Adrenal gland (tissue), 12 donors: ENCODE results near the gene SLC7A6. TPM values are rescaled to one million over a fixed set of nuclear protein-coding genes. Genes with fewer than 3 reads are reported as not detected.

Source experiments
- DNase-seq, 7 donors: peaks; one replicate each; pipeline ENCODE4 v3.0.0-alpha.2; 2019 to 2020
- H3K27ac ChIP-seq, 5 donors: fragments of 200-600 bp; sonication (generic) in 4 of 5; 1 replicate in 3 of 5; 2 replicates in 2 of 5; pipeline versions ENCODE4 v1.5.1 to v1.8.0; 2016 to 2020; ENCODE audit warnings: mild to moderate bottlenecking in 1 of 5
- H3K27me3 ChIP-seq: fragments of 200-600 bp; 2 replicates; pipeline ENCODE4 v1.8.0; 2021
- H3K36me3 ChIP-seq, 2 donors: fragments of 200-600 bp; replicated peaks in 1 of 2; 1 replicate in 1 of 2; 2 replicates in 1 of 2; pipeline versions ENCODE4 v1.5.1 to v1.8.0; 2018 to 2022
- H3K4me1 ChIP-seq, 2 donors: fragments of 200-600 bp; replicated peaks in 1 of 2; 1 replicate in 1 of 2; 2 replicates in 1 of 2; pipeline versions ENCODE4 v1.5.1 to v1.8.0; 2018 to 2021
- H3K4me3 ChIP-seq, 4 donors: fragments of 200-600 bp; sonication (generic) in 3 of 4; one replicate each; pipeline ENCODE4 v1.5.1; 2016 to 2018
- H3K9me3 ChIP-seq, 3 donors: fragments of 200-600 bp; sonication (generic) in 1 of 3; replicated peaks in 1 of 3; 1 replicate in 2 of 3; 2 replicates in 1 of 3; pipeline versions ENCODE4 v1.5.1 to v1.8.0; 2016 to 2021
- POLR2A ChIP-seq, 2 donors: fragments of 450-650 bp; IDR thresholded peaks; one replicate each; pipeline ENCODE4 v1.6.1; 2017; ENCODE audit warnings: antibody characterized with exemption in 2 of 2, mild to moderate bottlenecking in 2 of 2, moderate library complexity in 1 of 2
- WGBS, 4 donors: extraction: QIAGEN DNeasy Blood & Tissue Kit in 2 of 4; methylation state at CpG; one replicate each; pipeline versions ENCODE4 v1.1.5 to v1.1.7; 2013 to 2017; 5-methylcytosine and 5-hydroxymethylcytosine counted together
- intact Hi-C, 2 donors: fragments of 100-400 bp; cut with DNase I; formaldehyde crosslinking; loops; one replicate each; pipeline versions ENCODE4 v1.14.1 to v1.15.0; 2022 to 2023
- polyA plus RNA-seq, 3 donors: library from polyadenylated mRNA; stranded (reverse); fragments of 200-250 nt in 2 of 3; fragments of 350-450 nt in 1 of 3; fragmentation: Illumina TruSeq in 1 of 3; extraction: RNeasy Lipid Tissue Mini Kit (QIAGEN cat#74804) in 1 of 3; gene quantifications; one replicate each; pipeline ENCODE4 v1.2.3, GENCODE V29; 2013 to 2014
- total RNA-seq, 9 donors: library from RNA; depleted of rRNA in 4 of 9; stranded (reverse); fragments of >200 nt in 4 of 9; fragments of 120-200 nt in 1 of 9; fragmentation: NEBNext Ultra II Directional in 1 of 9; extraction: Animal tissue kit (Norgen Biotek cat#: 25700) in 1 of 9; gene quantifications; one replicate each; pipeline versions ENCODE4 v1.1.0 to v1.2.4, GENCODE V29; 2013 to 2023
- TF ChIP-seq, protein P1 (sequence below), 6 experiments: fragments of 450-650 bp in 4 of 6; fragments of 200-600 bp in 2 of 6; sonication (generic) in 1 of 6; IDR thresholded peaks; 1 replicate in 5 of 6; 2 replicates in 1 of 6; pipeline versions ENCODE4 v1.5.1 to v1.8.0; 2016 to 2021; ENCODE audit warnings: antibody characterized with exemption in 6 of 6, mild to moderate bottlenecking in 2 of 6, moderate library complexity in 1 of 6
- donor health status: healthy with polysubstance abuse.
- donor health status: Bipolar disorder and iron deficiency.
- donor health status: DM: yes; HTN: yes; CAD: no.
- donor health status: DM: no; HTN: no; CAD: no.
- donor health status: DM: no; HTN: no; CAD: no.
- donor health status: DM: yes; HTN: yes; CAD: no.

The SLC7A6 gene
- total and polyA plus RNA-seq, 12 donors, result 2.0 to 54.7 (median 22.0) TPM

DNA sequence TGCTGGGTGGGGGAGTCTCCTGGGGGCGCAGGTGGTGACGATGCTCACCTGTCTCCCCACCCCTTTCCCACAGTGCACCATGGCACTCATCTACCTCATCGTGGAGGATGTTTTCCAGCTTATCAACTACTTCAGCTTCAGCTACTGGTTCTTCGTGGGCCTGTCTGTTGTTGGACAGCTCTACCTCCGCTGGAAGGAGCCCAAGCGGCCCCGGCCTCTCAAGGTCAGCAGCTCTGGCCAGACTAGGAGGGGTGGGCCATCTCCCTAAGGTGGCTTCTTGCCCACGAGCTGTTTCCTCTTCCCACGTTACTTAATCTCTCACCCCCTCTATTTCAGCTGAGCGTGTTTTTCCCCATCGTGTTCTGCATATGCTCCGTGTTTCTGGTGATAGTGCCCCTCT, 32.0 kb downstream of the SLC7A6 start:
- Histone ChIP-seq H3K4me1 (peaks cover 26 to 39% of the 10 kb centered on the region in 2 donors), H3K27ac (peak overlapping the region in 3 of 5 donors; percentile 21 to 85 (median 77)), H3K27me3 (no peaks in the 10 kb centered on the region), H3K4me3 (no peak overlapping the region), H3K36me3 (peaks cover 0 to 79% of the 10 kb centered on the region in 2 donors), H3K9me3 (no peaks in the 10 kb centered on the region)
- TF ChIP-seq POLR2A (IDR thresholded peaks at IDR 0.05), result no peak
- TF ChIP-seq, protein P1, sequence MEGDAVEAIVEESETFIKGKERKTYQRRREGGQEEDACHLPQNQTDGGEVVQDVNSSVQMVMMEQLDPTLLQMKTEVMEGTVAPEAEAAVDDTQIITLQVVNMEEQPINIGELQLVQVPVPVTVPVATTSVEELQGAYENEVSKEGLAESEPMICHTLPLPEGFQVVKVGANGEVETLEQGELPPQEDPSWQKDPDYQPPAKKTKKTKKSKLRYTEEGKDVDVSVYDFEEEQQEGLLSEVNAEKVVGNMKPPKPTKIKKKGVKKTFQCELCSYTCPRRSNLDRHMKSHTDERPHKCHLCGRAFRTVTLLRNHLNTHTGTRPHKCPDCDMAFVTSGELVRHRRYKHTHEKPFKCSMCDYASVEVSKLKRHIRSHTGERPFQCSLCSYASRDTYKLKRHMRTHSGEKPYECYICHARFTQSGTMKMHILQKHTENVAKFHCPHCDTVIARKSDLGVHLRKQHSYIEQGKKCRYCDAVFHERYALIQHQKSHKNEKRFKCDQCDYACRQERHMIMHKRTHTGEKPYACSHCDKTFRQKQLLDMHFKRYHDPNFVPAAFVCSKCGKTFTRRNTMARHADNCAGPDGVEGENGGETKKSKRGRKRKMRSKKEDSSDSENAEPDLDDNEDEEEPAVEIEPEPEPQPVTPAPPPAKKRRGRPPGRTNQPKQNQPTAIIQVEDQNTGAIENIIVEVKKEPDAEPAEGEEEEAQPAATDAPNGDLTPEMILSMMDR (IDR thresholded peaks at IDR 0.05), result no peak
- WGBS, 4 donors, result 45 to 61% (median 51%) methylated on average over 11 to 12 of the region's 12 CpGs
- DNase-seq, result peak; percentile 33 to 82 (median 69)
- intact Hi-C loops, result no loop called here

DNA sequence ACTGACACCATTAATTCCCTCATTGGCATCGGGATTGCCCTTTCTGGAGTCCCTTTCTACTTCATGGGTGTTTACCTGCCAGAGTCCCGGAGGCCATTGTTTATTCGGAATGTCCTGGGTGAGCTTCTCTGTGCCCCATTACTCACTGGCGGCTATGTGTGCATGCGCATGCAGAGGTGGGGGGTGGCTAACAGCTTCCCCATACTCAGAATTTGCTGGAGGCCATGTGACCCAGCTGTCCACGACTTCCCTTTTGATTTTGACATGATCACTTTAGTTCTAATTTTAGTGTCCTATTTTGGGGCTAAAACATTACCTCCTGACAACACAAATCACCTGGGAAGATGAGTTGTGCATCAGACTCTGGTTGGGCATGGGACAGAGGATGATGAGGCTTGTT, 32.4 kb downstream of the SLC7A6 start:
- Histone ChIP-seq H3K4me3 (no peak overlapping the region), H3K27me3 (no peaks in the 10 kb centered on the region), H3K9me3 (no peaks in the 10 kb centered on the region), H3K4me1 (peaks cover 26 to 39% of the 10 kb centered on the region in 2 donors), H3K36me3 (peaks cover 0 to 82% of the 10 kb centered on the region in 2 donors), H3K27ac (peak overlapping the region in 3 of 5 donors; percentile 21 to 85 (median 77))
- DNase-seq, result peak in 2 of 7 donors; percentile 24 to 31
- no peak for TF ChIP-seq POLR2A (IDR thresholded peaks at IDR 0.05)
- TF ChIP-seq, protein P1 (IDR thresholded peaks at IDR 0.05), result no peak
- 72 to 82% (median 78%) methylated on average over 6 of the region's 6 CpGs for WGBS, 4 donors
- intact Hi-C loops, result no loop called here

DNA sequence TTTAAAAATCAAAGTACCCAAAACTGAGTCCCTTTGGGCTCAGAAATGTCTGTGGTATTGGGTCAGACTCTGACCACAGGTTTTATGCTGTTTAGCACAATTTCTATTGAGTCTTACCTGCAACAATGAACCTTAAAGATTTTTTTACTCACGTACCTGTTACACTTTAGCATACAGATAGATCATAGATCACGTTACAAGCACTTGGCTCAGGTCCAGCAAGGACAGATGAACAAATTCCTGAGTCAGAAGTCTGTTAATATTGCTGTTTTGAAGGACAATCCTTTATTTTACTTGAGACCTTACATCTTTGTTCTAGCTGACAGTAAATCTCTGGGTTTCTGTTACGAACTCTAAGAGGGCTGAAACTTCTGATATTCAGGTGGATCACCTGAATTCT, 33.6 kb downstream of the SLC7A6 start:
- 32 to 43% (median 36%) methylated on average over 3 of the region's 3 CpGs for WGBS, 4 donors
- H3K36me3 ChIP-seq, result peaks cover 0 to 82% of the 10 kb centered on the region in 2 donors
- no peak overlapping the region for H3K4me3 ChIP-seq
- intact Hi-C loops, result no loop called here
- TF ChIP-seq, protein P1 (IDR thresholded peaks at IDR 0.05), result no peak
- TF ChIP-seq POLR2A (IDR thresholded peaks at IDR 0.05), result no peak
- H3K9me3 ChIP-seq, result no peaks in the 10 kb centered on the region
- peak overlapping the region in 4 of 5 donors; percentile 67 to 85 (median 78) for H3K27ac ChIP-seq
- peak in 6 of 7 donors; percentile 32 to 74 (median 65) for DNase-seq
- peaks cover 26 to 39% of the 10 kb centered on the region in 2 donors for H3K4me1 ChIP-seq
- H3K27me3 ChIP-seq, result no peaks in the 10 kb centered on the region

DNA sequence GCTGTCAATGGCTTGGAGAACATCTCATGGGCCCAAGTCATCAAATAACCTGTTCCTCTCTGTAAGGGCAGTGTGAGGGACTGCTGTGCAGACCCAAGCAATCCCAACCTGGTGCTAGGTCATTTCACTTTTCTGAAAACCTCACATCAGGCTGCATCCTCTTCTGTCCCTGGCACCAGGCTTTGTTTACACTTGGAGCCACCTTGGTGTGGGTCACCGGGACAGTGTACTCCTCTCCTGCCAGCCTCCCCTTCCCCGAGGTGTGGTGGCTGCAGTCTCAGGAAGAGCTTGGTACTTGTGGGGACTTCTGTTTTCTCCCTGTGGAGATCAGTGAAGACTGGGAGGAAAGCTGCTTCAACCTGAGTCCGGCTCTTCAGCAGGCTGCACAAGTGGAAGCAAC, 34.0 kb downstream of the SLC7A6 start:
- no peak for DNase-seq
- TF ChIP-seq POLR2A (IDR thresholded peaks at IDR 0.05), result no peak
- TF ChIP-seq, protein P1 (IDR thresholded peaks at IDR 0.05), result no peak
- H3K27me3 ChIP-seq, result no peaks in the 10 kb centered on the region
- peaks cover 0 to 84% of the 10 kb centered on the region in 2 donors for H3K36me3 ChIP-seq
- 66 to 90% (median 74%) methylated on average over 2 to 3 of the region's 3 CpGs for WGBS, 4 donors
- peak overlapping the region; percentile 55 to 85 (median 77) for H3K27ac ChIP-seq
- no peak overlapping the region for H3K4me3 ChIP-seq
- intact Hi-C loops, result no loop called here
- H3K9me3 ChIP-seq, result no peaks in the 10 kb centered on the region
- peaks cover 26 to 39% of the 10 kb centered on the region in 2 donors for H3K4me1 ChIP-seq
